Spleen (tissue), 7 donors: ENCODE data around the gene PPDPF.

ENCODE experiments used
- POLR2A ChIP-seq, 3 donors: fragments of 450-650 bp; IDR thresholded peaks; one replicate each; pipeline ENCODE4 v1.5.1; 2017; ENCODE audit warnings: antibody characterized with exemption in 3 of 3, mild to moderate bottlenecking in 1 of 3
- TF ChIP-seq, protein P1 (sequence below), 11 experiments: fragments of 200-600 bp in 7 of 11; fragments of 450-650 bp in 4 of 11; sonication (generic) in 4 of 11; IDR thresholded peaks in 8 of 11; conservative IDR thresholded peaks in 3 of 11; 1 replicate in 7 of 11; 2 replicates in 4 of 11; pipeline versions ENCODE4 v1.4.0 to v1.8.0; 2016 to 2021; ENCODE audit warnings: antibody characterized with exemption in 11 of 11, inconsistent platforms in 4 of 11, mild to moderate bottlenecking in 1 of 11
- donor health status: DM: no; HTN: no; CAD: no; lungs with moderate emphysema.
- donor health status: DM: no; HTN: no; CAD: no.
- donor health status: DM: no; HTN: no; CAD: no.

DNA sequence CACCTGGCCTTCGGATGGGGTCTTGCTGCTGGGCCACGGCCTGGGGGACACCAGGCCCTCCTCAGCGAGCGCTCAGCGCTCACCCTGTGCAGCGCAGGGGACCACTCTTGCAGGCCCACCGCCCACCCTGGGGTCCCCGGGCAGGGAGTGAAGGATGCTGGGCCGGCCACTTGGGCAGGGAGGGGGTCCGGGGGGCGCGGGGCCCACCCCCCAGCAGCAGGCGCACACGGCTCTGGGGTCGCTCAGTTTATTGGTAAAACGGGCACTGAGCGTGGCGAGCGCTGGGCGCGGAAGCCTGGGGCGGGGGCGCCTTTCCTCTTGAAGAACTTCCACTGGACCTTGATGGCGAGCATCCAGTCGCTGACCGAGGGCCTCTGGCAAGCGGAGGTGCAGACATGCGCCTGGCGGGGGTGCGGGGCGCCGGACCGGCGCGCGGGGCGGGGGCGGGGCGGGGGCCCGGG is 32.8 kb upstream of the PPDPF start:
- TF ChIP-seq, protein P1, sequence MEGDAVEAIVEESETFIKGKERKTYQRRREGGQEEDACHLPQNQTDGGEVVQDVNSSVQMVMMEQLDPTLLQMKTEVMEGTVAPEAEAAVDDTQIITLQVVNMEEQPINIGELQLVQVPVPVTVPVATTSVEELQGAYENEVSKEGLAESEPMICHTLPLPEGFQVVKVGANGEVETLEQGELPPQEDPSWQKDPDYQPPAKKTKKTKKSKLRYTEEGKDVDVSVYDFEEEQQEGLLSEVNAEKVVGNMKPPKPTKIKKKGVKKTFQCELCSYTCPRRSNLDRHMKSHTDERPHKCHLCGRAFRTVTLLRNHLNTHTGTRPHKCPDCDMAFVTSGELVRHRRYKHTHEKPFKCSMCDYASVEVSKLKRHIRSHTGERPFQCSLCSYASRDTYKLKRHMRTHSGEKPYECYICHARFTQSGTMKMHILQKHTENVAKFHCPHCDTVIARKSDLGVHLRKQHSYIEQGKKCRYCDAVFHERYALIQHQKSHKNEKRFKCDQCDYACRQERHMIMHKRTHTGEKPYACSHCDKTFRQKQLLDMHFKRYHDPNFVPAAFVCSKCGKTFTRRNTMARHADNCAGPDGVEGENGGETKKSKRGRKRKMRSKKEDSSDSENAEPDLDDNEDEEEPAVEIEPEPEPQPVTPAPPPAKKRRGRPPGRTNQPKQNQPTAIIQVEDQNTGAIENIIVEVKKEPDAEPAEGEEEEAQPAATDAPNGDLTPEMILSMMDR (IDR thresholded peaks at IDR 0.05 in 8 of 11, conservative IDR thresholded peaks at IDR 0.05 in 3 of 11): no peak
- TF ChIP-seq POLR2A (IDR thresholded peaks at IDR 0.05): no peak
